C4-2B (cell line): ENCODE results near the gene ATF6B.

Experiments
- CTCF ChIP-seq: fragments of 450-650 bp; conservative IDR thresholded peaks from 2 replicates; pipeline ENCODE4 v1.5.1; 2017; ENCODE audit warnings: mild to moderate bottlenecking
- ZFX ChIP-seq: fragments of 450-650 bp; IDR thresholded peaks from 2 replicates; pipeline ENCODE4 v1.6.1; 2017

GRCh38 chr6:32140420-32141046 is 12.5 kb upstream of the ATF6B start:
- TF ChIP-seq CTCF (no peak), ZFX (no peak)
